Astrocyte (in vitro differentiated cells and primary cell): ENCODE results near the gene EML6. TPM values are rescaled to one million over a fixed set of nuclear protein-coding genes. Genes with fewer than 3 reads are reported as not detected.

Experiments
- DNase-seq: peaks from one replicate; pipeline ENCODE4 v3.0.0-alpha.2; 2010; ENCODE audit warnings: low read depth
- FAIRE-seq: peaks from 2 replicates; lab custom pipeline; 2011; peaks lifted over from hg19 to GRCh38; lab: Jason Lieb, UNC
- H2AFZ ChIP-seq: 2 replicates; pipeline ENCODE4 v1.6.0; 2012; ENCODE audit warnings: low read depth, low read length, inconsistent platforms
- H3K27ac ChIP-seq: 2 replicates; pipeline ENCODE4 v1.5.1; 2011; ENCODE audit warnings: low read depth, low read length, inconsistent platforms
- H3K27me3 ChIP-seq: 2 replicates; pipeline ENCODE4 v1.6.0; 2011; ENCODE audit warnings: low read length, inconsistent platforms; ENCODE audit not compliant: insufficient read depth
- H3K36me3 ChIP-seq: 2 replicates; pipeline ENCODE4 v1.5.1; 2011; ENCODE audit warnings: low read length, inconsistent platforms; ENCODE audit not compliant: insufficient read depth
- H3K4me1 ChIP-seq: 2 replicates; pipeline ENCODE4 v1.5.1; 2011; ENCODE audit warnings: low read length, inconsistent platforms; ENCODE audit not compliant: insufficient read depth
- H3K4me2 ChIP-seq: 2 replicates; pipeline ENCODE4 v1.6.0; 2012; ENCODE audit warnings: low read length, inconsistent platforms
- H3K4me3 ChIP-seq: 2 replicates; pipeline ENCODE4 v1.5.1; 2011; ENCODE audit warnings: low read depth, mild to moderate bottlenecking, low read length, inconsistent platforms; ENCODE audit not compliant: insufficient read depth
- H3K79me2 ChIP-seq: 2 replicates; pipeline ENCODE4 v1.6.0; 2012; ENCODE audit warnings: mild to moderate bottlenecking, low read length, inconsistent platforms; ENCODE audit not compliant: insufficient read depth
- H3K9ac ChIP-seq: 2 replicates; pipeline ENCODE4 v1.6.0; 2012; ENCODE audit warnings: mild to moderate bottlenecking, low read length, inconsistent platforms
- H3K9me3 ChIP-seq: 2 replicates; pipeline ENCODE4 v1.5.1; 2012; ENCODE audit warnings: low read depth, mild to moderate bottlenecking, low read length, inconsistent platforms; ENCODE audit not compliant: insufficient read depth
- H4K20me1 ChIP-seq: 2 replicates; pipeline ENCODE4 v1.6.0; 2012; ENCODE audit warnings: low read length, inconsistent platforms; ENCODE audit not compliant: insufficient read depth
- H3K27ac Mint-ChIP-seq: one replicate; pipeline ENCODE4 v1.8.0; 2021; ENCODE audit warnings: mild to moderate bottlenecking, mixed read lengths; ENCODE audit not compliant: unreplicated experiment
- H3K27me3 Mint-ChIP-seq: one replicate; pipeline ENCODE4 v1.8.0; 2021; ENCODE audit warnings: low read depth, mixed read lengths; ENCODE audit not compliant: unreplicated experiment
- H3K36me3 Mint-ChIP-seq: one replicate; pipeline ENCODE4 v1.8.0; 2021; ENCODE audit warnings: low read depth, mixed read lengths; ENCODE audit not compliant: unreplicated experiment
- H3K4me1 Mint-ChIP-seq: one replicate; pipeline ENCODE4 v1.8.0; 2021; ENCODE audit warnings: low read depth, mixed read lengths; ENCODE audit not compliant: unreplicated experiment
- H3K4me3 Mint-ChIP-seq: one replicate; pipeline ENCODE4 v1.8.0; 2021; ENCODE audit warnings: mild to moderate bottlenecking, moderate library complexity, mixed read lengths; ENCODE audit not compliant: unreplicated experiment
- H3K9me3 Mint-ChIP-seq: one replicate; pipeline ENCODE4 v1.8.0; 2021; ENCODE audit warnings: mild to moderate bottlenecking, mixed read lengths; ENCODE audit not compliant: unreplicated experiment
- CTCF ChIP-seq: IDR thresholded peaks from 2 replicates; pipeline ENCODE4 v1.5.1; 2011; ENCODE audit warnings: low read depth, mild to moderate bottlenecking, inconsistent platforms, low read length, moderate library complexity; ENCODE audit not compliant: insufficient read depth
- EZH2 ChIP-seq: IDR thresholded peaks from 2 replicates; pipeline ENCODE4 v1.6.1; 2012; ENCODE audit warnings: mild to moderate bottlenecking, low read length, inconsistent platforms; ENCODE audit not compliant: insufficient read depth
- total RNA-seq: library from RNA; stranded (reverse); gene quantifications from 2 replicates; pipeline ENCODE4 v1.2.1, GENCODE V29; 2021

The EML6 gene
- total RNA-seq, 1 donor from 2014 or later: 0.23 TPM

DNA sequence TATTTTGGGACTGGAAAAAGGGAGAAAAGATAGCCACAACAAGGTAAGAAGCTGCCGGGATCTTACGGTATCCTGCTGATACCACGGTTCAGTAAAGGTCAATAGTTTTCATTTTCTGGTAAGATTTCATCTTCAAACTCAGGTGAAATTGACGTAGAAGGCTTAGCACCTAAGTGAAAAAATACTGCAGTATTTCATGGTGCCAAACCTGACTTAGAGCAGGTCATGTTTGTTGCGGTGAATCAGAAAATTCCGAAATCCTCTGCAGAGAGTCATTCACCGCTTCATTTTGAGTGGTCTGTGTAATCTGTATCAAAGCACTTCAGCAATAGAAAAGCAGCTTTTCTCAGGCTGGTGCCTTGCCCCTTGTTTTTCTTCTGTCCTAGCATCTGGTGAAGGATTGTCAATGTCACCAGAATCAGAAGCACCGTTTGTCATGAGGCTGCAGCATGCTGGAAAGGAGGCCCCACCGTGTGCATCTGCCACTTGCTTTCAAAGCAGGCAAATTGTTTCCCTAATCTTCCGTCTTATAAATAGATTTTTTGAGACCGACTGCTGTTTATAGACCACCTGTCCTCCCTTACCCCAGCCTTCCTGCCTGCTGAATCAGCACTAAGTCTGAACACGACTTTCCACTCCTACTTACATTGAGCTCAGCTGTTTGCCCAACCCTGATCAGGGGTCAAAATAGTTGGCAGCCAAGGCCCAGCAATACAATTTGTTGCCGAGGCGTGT, 156.3 kb downstream of the EML6 start:
- Mint-ChIP-seq H3K36me3 (no peaks in the 10 kb centered on the region), H3K9me3 (no peaks in the 10 kb centered on the region), H3K4me1 (no peaks in the 10 kb centered on the region), H3K27ac (no peak overlapping the region), H3K27me3 (no peaks in the 10 kb centered on the region), H3K4me3 (no peak overlapping the region)
- Histone ChIP-seq H3K36me3 (no peaks in the 10 kb centered on the region), H3K4me3 (no peak overlapping the region), H3K9me3 (no peaks in the 10 kb centered on the region), H3K79me2 (no peaks in the 10 kb centered on the region), H3K4me2 (no peak overlapping the region), H3K27ac (no peak overlapping the region), H4K20me1 (no peaks in the 10 kb centered on the region), H3K9ac (no peak overlapping the region), H3K4me1 (no peaks in the 10 kb centered on the region), H2AFZ (no peak overlapping the region), H3K27me3 (no peaks in the 10 kb centered on the region)
- FAIRE-seq: no peak
- no peak for TF ChIP-seq EZH2
- TF ChIP-seq CTCF: no peak
- no peak for DNase-seq

- DNase-seq: no peak
- FAIRE-seq: no peak
These were observed 157.0 kb downstream of the EML6 start for GRCh38 chr2:54880428-54880827.

More at GRCh38 chr2:54880428-54880827, 157.0 kb downstream of the EML6 start:
- no peaks in the 10 kb centered on the region for H3K36me3 ChIP-seq
- H3K36me3 Mint-ChIP-seq: no peaks in the 10 kb centered on the region
- no peaks in the 10 kb centered on the region for H3K9me3 ChIP-seq
- H3K27ac Mint-ChIP-seq: no peak overlapping the region
- no peak overlapping the region for H3K4me3 Mint-ChIP-seq
- H3K27me3 ChIP-seq: no peaks in the 10 kb centered on the region
- H3K4me1 Mint-ChIP-seq: no peaks in the 10 kb centered on the region
- no peak for TF ChIP-seq EZH2
- TF ChIP-seq CTCF: no peak
- no peaks in the 10 kb centered on the region for H3K27me3 Mint-ChIP-seq
- H3K4me3 ChIP-seq: no peak overlapping the region
- no peak overlapping the region for H3K27ac ChIP-seq
- H2AFZ ChIP-seq: no peak overlapping the region
- H3K79me2 ChIP-seq: no peaks in the 10 kb centered on the region
- H3K9ac ChIP-seq: no peak overlapping the region
- H4K20me1 ChIP-seq: no peaks in the 10 kb centered on the region
- H3K9me3 Mint-ChIP-seq: no peaks in the 10 kb centered on the region
- H3K4me2 ChIP-seq: no peak overlapping the region
- H3K4me1 ChIP-seq: no peaks in the 10 kb centered on the region
